HK-2 (cell line): ENCODE measurements around the gene IFNA2.
"Not testable (repeated sequence)": the region's sequence is repeated elsewhere in the genome, so short reads cannot be mapped to it uniquely, and the experiment has no call there.

Experiments
- DNase-seq: peaks from one replicate; pipeline ENCODE4 v3.0.0-alpha.2; 2018; ENCODE audit not compliant: unreplicated experiment

IFNA2 gene

DNA sequence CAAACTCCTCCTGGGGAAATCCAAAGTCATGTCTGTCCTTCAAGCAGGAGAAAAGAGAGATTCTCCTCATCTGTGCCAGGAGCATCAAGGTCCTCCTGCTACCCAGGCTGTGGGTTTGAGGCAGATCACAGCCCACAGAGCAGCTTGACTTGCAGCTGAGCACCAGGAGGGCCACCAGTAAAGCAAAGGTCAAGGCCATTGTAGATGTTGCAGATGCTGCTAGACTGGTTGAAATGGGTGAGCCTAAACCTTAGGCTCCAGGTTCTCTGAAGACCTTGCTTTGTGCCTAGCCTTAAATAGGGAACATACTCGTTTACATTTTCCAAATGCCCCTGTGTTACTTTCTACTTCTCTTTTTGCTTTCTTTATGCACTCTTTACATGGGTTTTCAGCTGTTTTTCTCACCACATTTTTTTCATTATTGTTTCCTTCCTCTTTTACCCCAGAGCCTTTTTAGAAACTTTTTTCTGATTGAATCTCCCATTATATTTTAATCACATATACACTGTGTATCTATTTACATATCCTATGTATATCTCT, at the start of gene IFNA2:
TSS of gene IFNA2 (minus strand) at position 268 of the 540 bp plus-strand sequence. CDS start at position 199, 69 bp downstream.
- DNase-seq = no peak

DNA sequence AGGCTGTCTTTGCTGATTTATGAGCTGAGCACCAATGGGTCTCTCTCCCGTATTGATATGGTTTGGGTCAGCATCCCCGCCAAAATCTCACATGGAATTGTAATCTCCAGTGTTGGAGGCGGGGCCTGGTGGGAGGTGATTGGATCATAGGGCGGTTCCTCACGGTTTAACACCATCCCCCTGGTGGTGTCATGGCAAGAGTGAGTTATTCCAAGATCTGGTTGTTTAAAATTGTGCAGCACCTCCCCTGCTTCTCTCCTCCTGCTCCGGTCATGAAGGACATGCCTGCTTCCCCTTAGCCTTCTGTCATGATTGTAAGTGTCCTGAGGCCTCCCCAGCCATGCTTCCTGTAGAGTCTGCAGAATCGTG, 49.8 kb upstream of the IFNA2 start:
- DNase-seq = not testable (repeated sequence)

DNA sequence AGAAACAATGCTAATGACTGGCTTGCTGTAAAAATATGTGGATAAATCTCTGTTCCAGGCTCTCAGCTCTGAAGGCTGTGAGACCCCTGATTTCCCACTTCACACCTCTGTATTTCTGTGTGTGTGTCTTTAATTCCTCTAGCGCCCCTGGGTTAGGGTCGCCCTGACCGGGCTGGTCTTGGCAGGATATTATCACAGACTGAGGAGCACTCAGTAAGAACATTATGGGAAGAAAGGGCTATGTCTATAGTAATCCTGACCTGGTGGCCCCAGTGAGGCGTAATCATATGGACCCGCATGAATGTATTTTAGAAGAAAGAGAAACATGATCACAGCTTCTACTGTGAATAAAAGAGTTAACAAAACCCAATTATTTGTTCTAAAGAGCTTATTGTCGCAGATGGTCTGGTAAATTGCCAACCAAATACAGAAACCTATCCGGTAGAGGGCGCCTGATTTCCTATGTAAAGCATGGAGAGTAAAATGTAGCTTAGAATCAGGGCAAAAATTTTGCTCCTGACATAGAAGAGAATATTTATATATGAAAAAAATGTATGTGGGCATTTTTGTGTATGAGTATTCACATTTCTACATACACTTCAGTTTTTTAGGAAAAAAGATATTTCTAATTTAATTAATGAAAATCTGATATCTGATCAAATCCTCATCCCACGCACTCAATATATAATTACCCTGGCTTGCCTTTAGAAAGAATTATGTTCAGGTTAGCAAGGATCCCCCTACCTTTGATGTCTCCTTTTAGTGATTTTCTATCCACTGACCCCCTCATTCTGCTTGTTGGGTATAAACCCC, 49.2 kb upstream of the IFNA2 start:
- DNase-seq = no peak

DNA sequence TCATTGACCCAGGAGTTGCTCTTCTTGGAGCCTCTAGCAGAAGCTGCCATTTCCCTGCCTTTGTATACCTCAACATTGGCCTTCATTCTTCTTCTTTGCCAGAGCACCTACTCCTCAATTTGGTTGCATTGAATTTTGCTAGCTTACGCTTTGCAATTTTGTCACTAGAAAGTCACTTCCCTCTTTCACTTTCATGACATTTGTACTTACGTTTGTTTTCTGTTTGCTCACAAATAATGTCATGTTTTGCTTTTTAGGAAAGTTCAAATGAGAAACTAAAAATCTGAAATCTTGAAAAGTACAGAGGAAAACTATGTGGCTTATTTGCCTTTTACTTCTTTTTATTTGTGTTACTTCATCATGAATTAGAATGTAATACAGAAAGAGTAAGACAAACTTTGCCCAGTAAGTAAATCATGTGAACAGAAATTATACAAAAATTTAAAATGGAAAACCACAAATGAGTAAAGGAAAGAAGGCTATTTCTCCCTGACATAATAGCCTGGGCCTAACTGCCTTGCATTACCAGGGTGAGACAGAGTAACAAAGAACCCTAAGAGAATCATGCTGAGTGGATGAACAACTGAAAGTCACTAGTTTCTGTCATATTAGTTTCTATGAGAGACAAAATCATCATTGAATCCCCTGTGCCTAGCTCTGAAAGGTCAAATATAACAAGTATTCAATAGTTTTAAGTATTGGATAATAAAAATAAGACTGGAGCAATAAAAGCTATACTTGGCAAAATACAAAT, 47.7 kb upstream of the IFNA2 start:
- DNase-seq = no peak

DNA sequence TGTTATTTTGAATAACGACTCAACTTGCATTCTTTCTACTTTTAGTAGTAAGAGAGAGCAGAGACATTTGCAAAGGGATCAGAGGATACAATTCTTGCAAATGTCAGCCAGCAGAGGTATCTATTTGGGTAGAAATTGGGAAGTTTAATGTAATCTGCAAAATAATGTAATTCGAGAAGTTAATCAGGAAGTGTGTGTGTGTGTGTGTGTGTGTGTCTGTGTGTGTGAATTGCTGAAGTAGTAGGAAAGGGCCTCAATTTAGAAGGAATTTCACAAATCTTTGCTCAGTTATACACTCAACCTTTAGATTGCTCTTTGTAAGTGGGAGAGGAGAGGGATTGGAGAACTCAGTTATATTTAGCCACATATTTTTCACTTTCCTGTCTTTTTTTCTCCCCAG, 44.0 kb upstream of the IFNA2 start:
- DNase-seq = no peak

DNA sequence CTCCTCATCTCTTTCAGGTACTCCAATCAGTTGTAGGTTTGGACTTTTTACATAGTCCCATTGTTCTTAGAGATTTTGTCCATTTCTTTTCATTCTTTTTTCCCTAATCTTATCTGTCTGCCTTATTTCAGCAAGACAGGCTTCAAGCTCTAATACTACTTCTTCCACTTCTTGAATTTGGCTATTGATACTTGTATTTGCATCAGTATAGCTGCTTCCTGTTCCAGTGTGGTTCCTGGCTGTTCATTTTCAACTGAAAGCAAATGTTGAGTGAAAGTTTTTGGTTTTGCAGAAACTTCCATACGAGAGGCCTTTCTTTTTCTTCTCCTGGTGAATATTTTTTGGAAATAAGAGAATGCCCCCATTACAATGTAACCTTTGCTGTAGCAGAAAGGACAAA, 43.0 kb upstream of the IFNA2 start:
- no peak for DNase-seq

DNA sequence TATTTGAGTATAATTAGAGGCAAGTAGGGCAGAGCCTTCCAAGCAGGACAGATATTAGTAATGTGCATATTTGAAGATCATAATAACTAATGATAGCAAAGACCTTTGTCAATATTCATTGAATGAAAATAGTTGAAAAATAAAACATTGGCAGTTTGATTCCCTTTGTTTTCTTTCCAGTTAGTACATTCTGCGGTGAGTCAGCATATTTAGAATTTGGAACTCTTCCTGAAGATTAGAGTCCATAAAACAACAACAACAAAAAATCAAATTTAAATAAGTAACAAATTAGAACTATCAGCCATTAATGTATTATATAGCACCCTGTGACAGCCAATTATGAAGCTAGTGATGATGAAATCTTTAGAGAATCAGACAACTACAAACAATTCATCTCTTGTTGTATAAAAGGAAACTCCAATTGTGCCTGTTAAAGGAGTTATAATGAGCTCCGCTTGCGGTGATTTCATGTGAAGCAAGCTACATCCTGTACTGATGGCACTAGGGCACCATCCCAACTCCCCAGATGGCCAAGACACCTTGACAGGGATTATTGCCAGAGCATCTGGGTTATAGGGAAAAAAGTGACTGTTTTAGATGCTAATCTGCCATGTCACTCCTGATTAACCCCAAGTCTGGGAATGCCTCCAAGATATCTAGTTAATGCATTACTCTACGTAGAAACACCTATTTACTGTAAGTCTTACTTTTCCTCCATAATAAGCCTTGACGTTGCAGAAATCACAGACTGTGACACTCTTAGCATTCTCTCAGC, 30.5 kb upstream of the IFNA2 start:
- DNase-seq = no peak

DNA sequence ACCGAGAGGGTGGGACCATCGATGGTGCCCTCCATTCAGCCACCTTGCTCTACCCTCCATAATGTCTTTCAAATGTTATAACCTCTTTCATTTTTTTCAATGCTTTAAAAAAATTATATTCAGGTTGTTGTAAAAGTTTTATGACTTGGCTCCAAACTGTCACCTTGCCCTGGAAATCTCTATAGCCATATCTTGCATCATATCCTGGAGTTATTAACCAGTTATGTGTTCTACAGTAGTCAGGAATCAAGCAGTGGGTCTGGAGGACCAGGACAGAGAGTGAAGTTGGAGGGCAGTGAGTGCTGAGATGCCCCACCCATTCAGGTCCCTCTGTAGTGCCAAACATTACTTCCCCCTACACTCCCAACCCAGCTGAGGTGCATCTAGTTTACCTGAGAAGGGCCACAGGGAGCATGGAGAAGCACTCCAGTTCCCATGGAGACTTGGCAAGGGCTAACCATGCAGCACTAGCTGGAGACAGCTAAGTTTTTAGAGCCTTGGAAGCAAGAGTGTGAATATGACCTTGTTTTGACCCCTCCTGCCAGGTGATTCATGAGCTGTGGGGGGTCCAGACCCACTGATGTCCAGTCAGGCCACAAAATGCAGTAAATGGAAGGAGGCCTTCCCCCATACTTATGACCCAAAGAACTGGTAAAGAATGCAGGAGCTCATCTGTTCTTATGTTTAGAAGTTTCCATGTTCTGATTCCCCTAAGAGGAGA, 29.2 kb upstream of the IFNA2 start:
- no peak for DNase-seq

DNA sequence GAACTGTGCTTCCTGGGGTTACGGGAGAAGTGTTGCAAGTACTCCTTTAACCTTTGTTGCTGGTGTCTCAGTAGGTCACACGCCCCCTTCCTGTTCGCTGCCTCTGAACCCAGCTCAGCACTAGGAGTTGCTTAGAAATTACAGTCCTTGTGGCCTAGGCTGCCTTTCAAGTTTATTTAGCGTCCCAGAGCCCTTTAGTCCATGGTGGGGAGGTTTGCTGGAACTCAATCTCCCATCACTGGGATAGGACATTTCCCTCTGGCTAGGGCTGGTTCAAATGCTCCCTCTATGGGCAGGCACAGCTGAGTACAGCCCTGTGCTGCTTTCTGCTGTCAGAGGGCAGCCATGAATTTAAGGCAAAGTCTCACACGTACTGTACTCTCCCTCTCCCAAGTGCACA, 28.4 kb upstream of the IFNA2 start:
- no peak for DNase-seq

DNA sequence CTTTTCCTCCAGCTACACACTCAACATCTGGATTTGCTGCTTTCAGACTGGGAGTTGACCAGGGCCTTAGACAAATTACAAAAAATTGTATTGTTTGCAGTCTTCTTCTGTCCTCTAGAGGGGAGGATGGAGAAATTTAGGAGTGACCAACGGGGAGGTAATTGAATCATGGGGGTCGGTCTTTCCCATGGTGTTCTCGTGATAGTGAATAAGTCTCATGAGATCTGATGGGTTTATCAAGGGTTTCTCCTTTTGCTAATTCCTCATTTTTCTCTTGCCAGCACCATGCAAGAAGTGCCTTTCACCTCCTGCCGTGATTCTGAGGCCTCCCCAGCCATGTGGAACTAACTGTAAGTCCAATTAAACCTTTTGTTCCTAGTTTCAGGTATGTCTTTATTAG, 28.0 kb upstream of the IFNA2 start:
- no peak for DNase-seq

DNA sequence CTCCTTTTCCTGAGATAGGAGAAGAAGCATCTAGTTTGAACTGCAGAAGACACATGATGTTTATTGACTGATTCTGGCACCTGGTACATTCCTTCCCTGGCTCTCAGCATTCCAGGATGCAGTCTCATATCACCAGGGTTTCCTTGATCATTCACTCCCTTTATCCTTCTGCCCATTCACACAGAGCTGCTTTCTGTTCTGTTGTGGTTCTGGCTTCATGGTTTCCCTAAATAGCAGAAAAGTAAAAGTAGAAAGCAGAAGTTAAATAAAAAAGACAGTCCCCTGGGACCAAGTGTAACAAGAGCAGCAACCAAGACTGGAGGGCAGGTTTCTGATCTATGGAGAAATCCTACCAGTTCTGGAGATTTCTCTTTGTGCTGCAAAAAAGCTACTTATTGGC, 26.9 kb upstream of the IFNA2 start:
- no peak for DNase-seq

DNA sequence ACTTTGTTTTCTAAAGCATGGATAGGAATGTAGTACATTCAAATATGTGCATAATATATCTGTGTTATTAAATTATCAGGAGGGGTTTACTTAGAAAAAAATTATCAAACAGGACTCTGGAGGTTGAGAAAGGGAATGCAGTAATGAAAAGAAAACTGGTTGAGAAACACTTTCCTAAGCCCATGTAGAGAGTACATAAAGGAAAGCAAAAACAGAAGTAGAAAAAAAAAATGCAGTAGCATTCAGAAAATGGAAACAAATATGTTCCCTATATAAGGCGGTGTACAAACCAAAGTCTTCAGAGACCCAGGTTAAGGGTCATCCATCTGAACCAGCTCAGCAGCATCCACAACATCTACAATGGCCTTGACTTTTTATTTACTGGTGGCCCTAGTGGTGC, 23.6 kb upstream of the IFNA2 start, which contains the start of gene IFNA8:
TSS of gene IFNA8 (plus strand) at position 301 of the 400 bp plus-strand sequence. CDS start at position 361, 60 bp downstream.
- no peak for DNase-seq

DNA sequence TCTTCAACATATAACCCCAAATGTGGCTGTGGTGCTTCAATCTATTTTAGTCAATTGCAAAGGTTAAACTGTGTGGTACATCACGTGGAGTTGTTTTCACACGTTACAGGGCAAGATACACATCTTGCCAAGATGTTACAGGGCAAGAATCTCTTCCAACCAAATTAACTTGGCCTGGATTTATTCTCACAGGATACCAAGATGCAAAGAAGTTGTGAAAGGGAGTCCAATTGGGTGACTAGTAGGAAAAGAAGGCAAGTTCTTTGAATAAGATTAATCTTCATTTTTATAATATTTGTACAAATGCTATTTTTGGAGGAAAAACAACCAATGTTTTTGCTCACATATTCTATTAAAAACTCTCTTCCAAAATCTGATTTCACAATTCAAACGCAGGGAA, 18.9 kb upstream of the IFNA2 start:
- no peak for DNase-seq

DNA sequence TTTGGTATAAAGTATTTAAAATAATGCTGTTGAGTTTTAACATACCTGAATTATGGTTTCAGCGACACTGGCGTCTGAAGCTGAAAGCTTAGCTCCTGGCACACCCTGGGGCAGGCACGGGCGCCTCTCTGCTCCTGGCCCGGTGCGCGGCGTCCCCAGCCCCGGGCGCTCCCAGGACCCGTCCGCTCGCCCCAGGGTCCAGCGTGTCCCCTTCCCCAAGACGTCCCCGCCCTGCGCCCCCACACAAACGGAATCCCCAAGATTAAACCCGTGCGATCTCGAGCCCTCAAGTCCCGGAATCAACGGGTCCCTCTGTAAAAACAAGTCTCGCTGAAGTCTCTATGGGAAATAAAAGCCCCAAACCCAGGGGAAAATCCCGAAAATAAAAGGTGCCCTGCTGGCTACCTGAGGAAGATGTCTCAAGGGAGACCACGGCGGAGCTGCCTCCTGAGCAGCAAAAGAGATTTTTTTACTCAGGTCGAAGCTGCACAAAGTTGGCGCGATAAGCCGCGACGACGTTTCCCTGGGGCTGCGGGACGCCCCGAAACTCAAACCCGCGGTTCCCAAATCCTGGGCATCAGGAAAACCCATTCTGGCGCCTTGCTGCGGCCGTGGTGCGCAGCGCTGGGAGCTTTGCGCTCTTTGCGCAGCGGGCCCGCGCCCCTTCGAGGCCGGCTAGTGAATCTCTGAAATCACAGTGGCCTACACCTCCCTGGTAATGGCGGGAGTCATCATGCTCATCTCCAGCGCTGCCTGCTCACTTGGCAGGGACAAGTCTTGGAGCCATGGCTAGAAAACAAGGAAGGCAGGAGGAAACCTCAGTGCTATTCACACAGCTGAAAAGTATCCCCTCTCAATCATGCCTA, 17.4 kb upstream of the IFNA2 start:
- DNase-seq = peak; percentile 8

DNA sequence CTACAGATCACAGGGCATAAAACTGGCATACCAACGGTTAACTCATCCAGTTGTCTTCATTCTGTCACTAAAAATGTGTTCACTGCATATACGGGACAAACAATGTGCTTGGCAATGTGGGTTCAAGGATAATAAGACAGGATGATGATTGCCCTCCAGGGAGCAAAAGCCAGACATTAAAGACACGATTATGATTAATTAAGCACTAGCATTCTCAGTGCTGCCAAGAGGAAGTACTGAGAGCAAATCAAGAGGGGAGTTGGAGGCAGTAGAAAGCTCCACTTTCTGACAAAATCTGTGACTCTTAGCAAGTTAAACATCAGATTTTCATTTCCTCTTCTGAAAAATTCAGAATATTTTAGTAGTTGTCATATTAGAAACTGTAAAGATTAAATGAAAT, 14.8 kb upstream of the IFNA2 start:
- no peak for DNase-seq

DNA sequence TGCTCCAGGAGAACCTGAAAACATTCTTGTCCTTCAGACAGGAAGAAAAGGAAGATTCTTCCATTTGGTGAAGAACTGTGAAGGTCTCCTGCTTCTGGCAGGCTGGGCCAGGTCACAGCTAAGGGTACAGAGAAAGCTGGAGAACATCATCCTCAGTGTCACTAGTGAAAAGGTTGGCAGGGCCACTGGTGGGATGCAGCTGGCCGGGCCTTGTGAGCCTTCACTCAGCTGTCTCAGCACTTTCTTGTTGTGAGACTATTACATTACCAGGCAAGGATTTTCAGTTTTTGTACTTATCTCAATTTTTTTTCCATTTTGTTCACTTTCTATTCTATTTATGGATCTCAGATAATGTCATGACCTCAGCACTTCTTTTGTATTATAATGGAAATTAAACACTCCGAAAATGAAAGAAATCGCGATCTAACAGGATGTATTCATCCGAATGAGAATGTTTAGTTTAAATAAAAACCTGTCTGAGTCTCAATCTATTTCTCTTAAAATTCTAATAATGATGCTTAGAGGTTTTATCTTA, 13.8 kb upstream of the IFNA2 start:
- DNase-seq = no peak

DNA sequence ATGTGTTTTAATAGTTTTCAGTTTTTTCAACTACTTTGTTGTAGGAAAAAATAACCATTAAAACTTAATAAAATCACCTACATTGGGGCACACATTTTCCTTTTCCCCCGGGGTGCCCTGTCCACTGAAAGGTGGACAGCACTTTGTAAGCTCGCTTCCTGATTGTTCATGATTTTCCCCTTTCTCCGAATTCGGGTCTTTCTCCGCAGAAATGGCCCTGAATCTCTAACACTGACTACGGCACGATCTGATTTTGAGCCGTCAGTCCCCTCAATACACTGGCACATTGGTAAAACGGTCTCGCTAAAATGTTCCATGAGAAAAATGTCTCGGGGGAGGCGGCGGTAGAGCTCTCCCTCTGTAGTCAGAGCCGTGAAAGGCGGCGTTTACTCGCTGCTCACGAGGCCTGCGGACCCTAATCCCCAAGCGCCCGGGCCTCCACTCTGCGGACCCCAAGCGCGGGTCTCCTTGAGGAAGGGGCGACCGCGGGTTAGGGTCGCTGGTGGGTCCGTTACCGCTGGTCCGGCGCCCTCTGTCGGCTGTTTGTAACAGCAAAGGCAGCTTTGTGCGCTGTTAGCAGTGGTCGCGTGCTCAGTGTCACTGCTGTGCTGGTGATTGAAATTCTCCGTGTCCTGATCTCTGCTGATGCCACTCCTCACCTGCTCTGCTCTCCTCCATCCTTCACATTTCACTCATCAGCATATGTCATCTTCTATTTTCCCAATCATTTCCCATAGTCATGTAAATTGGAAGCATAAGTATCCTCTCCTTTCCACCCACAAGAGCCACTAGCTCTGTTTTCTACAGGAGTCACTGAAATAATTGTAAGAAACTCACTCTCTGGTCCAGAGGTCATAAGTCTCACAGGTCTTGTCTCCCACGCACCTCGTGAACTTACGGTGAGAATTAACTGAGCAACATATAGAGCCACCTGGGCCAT, 10.8 kb upstream of the IFNA2 start:
- peak; percentile 30 for DNase-seq

DNA sequence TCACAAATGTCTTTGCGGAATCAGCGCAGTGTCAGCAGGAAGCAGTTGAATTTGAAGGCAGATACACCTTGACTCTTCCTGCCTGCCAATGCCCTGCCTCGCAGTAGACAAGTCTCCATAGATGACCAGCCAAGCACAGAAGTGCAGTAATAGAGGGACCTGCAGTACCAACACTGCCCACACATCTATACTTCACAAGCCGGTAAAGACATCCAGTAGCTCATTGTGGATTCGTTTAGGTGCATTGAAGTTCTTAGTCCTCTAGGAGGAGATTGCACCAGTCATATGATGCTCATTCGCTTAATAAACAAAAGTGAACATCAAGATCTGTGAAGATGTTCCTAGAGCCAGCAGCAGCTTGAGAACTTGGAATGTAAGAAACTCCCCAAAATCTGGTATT, 7.1 kb upstream of the IFNA2 start:
- DNase-seq = no peak

DNA sequence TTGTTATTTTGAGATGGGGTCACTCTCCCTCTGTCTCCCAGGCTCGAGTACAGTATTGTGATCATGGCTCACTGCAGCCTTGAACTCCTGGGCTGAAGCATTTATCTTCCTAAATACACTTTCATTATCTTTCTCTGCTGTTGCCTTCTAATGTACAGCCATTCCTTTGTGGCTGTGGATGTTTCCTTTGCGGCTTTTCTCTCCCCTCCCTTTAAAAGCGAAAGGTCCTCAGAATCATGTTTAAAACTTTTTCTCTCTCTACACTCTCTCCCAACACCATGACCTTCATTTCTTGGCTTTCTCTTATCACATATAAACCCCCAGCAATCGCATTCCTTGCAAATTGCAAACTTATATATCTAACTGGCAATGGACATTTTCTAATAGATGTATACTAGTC, 1.6 kb downstream of the IFNA2 start:
- no peak for DNase-seq
